ENCODE results near the gene PARD3.

- TF ChIP-seq CTCF (IDR thresholded peaks at IDR 0.05 in 2 of 3, conservative IDR thresholded peaks at IDR 0.05 in 1 of 3; ENCODE audit: borderline replicate concordance in 1 of 3, insufficient read depth in 1 of 3, low read depth in 2 of 3, low read length in 2 of 3) (no peak), POLR2A (IDR thresholded peaks at IDR 0.05; ENCODE audit: borderline replicate concordance, extremely low read depth, insufficient read depth, insufficient read length) (no peak), ZBTB33 (IDR thresholded peaks at IDR 0.05; ENCODE audit: extremely low read depth, insufficient replicate concordance, low read length) (no peak), POLR2AphosphoS5 (IDR thresholded peaks at IDR 0.05; ENCODE audit: low read depth, low read length) (no peak), ELF1 (IDR thresholded peaks at IDR 0.05; ENCODE audit: borderline replicate concordance, low read depth) (no peak), YY1 (IDR thresholded peaks at IDR 0.05; ENCODE audit: extremely low read depth, insufficient replicate concordance, low read depth, low read length) (no peak), RAD21 (IDR thresholded peaks at IDR 0.05; ENCODE audit: low read depth) (no peak), EZH2 (IDR thresholded peaks at IDR 0.05) (no peak), EZH2phosphoT487 (IDR thresholded peaks at IDR 0.05; ENCODE audit: borderline replicate concordance) (no peak), CEBPB (IDR thresholded peaks at IDR 0.05; ENCODE audit: low read depth) (no peak), ATF3 (IDR thresholded peaks at IDR 0.05) (no peak), MAX (IDR thresholded peaks at IDR 0.05) (no peak), ZNF274 (IDR thresholded peaks at IDR 0.05; ENCODE audit: low read depth, low read length) (no peak), SP1 (IDR thresholded peaks at IDR 0.05; ENCODE audit: low read depth) (no peak)
These were observed 645.4 kb downstream of the PARD3 start for GRCh38 chr10:34169677-34170076.

All from HCT116 (cell line).